K562 (cell line): ENCODE data around the gene FBN3. TPM values are rescaled to one million over a fixed set of nuclear protein-coding genes. Genes with fewer than 3 reads are reported as not detected.

ENCODE experiments used
- ATAC-seq: fragments of 200-7000 bp; cut with Tn5 transposase; 3 replicates; pipeline ENCODE4 v1.9.1; 2020; ENCODE audit warnings: moderate library complexity
- BruUV-seq: library from RNA; stranded (reverse); fragments of 400-500 nt; replicated peaks from 2 replicates; lab custom pipeline; 2021; lab: Mats Ljungman, UMichigan
- CTCF ChIA-PET: fragments of 300-600 bp; formaldehyde crosslinking; extraction: SDS; loops from one replicate; lab custom pipeline; 2021; ENCODE audit warnings: low intra/inter-chr PET ratio; lab: Yijun Ruan, JAX
- POLR2A ChIA-PET: fragments of 300-600, 350-650 bp; sonication (Branson Sonifier 250); formaldehyde crosslinking; extraction: SDS; loops from one replicate; lab custom pipeline; 2021; ENCODE audit warnings: antibody characterized with exemption, inconsistent platforms; lab: Yijun Ruan, JAX
- DNase-seq, 4 experiments: peaks; one replicate each; pipeline versions ENCODE4 v3.0.0 to v3.0.0-alpha.2; 2011 to 2018; ENCODE audit warnings: low spot score in 3 of 4, mixed read lengths in 3 of 4; ENCODE audit errors: extremely low read depth in 1 of 4
- FAIRE-seq: peaks from 2 replicates; lab custom pipeline; 2011; peaks lifted over from hg19 to GRCh38; lab: Jason Lieb, UNC
- H2AFZ ChIP-seq: 2 replicates; pipeline ENCODE4 v1.6.0; 2011; ENCODE audit warnings: low read depth, low read length, control low read depth, inconsistent platforms
- H3K27ac ChIP-seq: fragments of 200-600 bp; 3 replicates; pipeline ENCODE4 v1.8.0; 2011; ENCODE audit warnings: low read depth, mild to moderate bottlenecking, control low read depth, inconsistent platforms, low read length, moderate library complexity, mixed read lengths; ENCODE audit errors: extremely low read depth
- H3K27me3 ChIP-seq, 2 experiments: fragments of 300-600 bp in 1 of 2; 2 replicates in 1 of 2; 3 replicates in 1 of 2; pipeline versions ENCODE4 v1.6.0 to v1.8.0; 2011; ENCODE audit warnings: inconsistent platforms in 2 of 2, low read length in 2 of 2, mild to moderate bottlenecking in 1 of 2, mixed read lengths in 1 of 2, moderate library complexity in 1 of 2; ENCODE audit not compliant: control insufficient read depth in 2 of 2, insufficient read depth in 2 of 2
- H3K36me3 ChIP-seq: fragments of 300-600 bp; 3 replicates; pipeline ENCODE4 v1.8.0; 2011; ENCODE audit warnings: mild to moderate bottlenecking, low read length, inconsistent platforms; ENCODE audit not compliant: control insufficient read depth, insufficient read depth
- H3K4me1 ChIP-seq, 2 experiments: fragments of 200-600 bp in 1 of 2; replicated peaks in 1 of 2; 2 replicates in 1 of 2; 3 replicates in 1 of 2; pipeline versions ENCODE4 v1.5.1 to v1.8.0; 2011; ENCODE audit warnings: inconsistent platforms in 2 of 2, low read length in 2 of 2, mild to moderate bottlenecking in 1 of 2, mixed read lengths in 1 of 2, moderate library complexity in 1 of 2; ENCODE audit not compliant: control insufficient read depth in 2 of 2, insufficient read depth in 2 of 2
- H3K4me2 ChIP-seq: 2 replicates; pipeline ENCODE4 v1.6.1; 2011; ENCODE audit warnings: low read length, control low read depth, inconsistent platforms, mixed read lengths; ENCODE audit not compliant: insufficient read depth
- H3K4me3 ChIP-seq: fragments of 200-600 bp; sonication (generic), shearing (Covaris generic); 2 replicates; pipeline ENCODE4 v1.5.1; 2016; ENCODE audit warnings: control low read depth, inconsistent platforms
- H3K79me2 ChIP-seq: fragments of 200-600 bp; 3 replicates; pipeline ENCODE4 v1.8.0; 2011; ENCODE audit warnings: low read length, inconsistent platforms; ENCODE audit not compliant: control insufficient read depth, insufficient read depth
- H3K9ac ChIP-seq, 2 experiments: 2 replicates each; pipeline versions ENCODE4 v1.6.0 to v1.6.1; 2011; ENCODE audit warnings: low read depth in 2 of 2, low read length in 2 of 2, control low read depth in 1 of 2, inconsistent platforms in 1 of 2, mild to moderate bottlenecking in 1 of 2, mixed read lengths in 1 of 2; ENCODE audit not compliant: insufficient read depth in 1 of 2
- H3K9me1 ChIP-seq: one replicate; pipeline ENCODE4 v1.6.0; 2011; ENCODE audit warnings: inconsistent platforms, mild to moderate bottlenecking, low read length, moderate library complexity; ENCODE audit not compliant: control insufficient read depth, insufficient read depth
- H3K9me3 ChIP-seq: replicated peaks from 2 replicates; pipeline ENCODE4 v1.5.1; 2011; ENCODE audit warnings: low read depth, low read length, inconsistent platforms; ENCODE audit not compliant: control insufficient read depth, insufficient read depth
- H4K20me1 ChIP-seq: replicated peaks from 2 replicates; pipeline ENCODE4 v1.6.1; 2011; ENCODE audit warnings: low read length, inconsistent platforms, mixed read lengths; ENCODE audit not compliant: control insufficient read depth, insufficient read depth
- CEBPB ChIP-seq: fragments of 450-650 bp; IDR thresholded peaks from 2 replicates; pipeline ENCODE4 v1.6.1; 2016; ENCODE audit warnings: missing genetic modification characterization, missing compliant biosample characterization
- ILK ChIP-seq: fragments of 450-650 bp; IDR thresholded peaks from 2 replicates; pipeline ENCODE4 v1.6.1; 2016; ENCODE audit warnings: missing genetic modification characterization, low read depth, mild to moderate bottlenecking, missing compliant biosample characterization, moderate library complexity, borderline replicate concordance
- SREBF2 ChIP-seq: sonication (generic); formaldehyde crosslinking; IDR thresholded peaks from 2 replicates; pipeline ENCODE4 v1.4.0; 2020; ENCODE audit warnings: mild to moderate bottlenecking, missing genetic modification reagents
- TCF3 ChIP-seq: sonication (generic); formaldehyde crosslinking; IDR thresholded peaks from 2 replicates; pipeline ENCODE4 v1.4.0; 2020; ENCODE audit warnings: mild to moderate bottlenecking, missing genetic modification reagents
- ZNF146 ChIP-seq: IDR thresholded peaks from one replicate; pipeline ENCODE4 v1.6.1; 2018; ENCODE audit warnings: missing compliant biosample characterization; ENCODE audit not compliant: unreplicated experiment
- WGBS: fragments of 100-300 bp; shearing (Covaris generic); methylation state at CpG from one replicate; pipeline ENCODE4 v1.1.6; 2016; ENCODE audit warnings: low coverage, mixed read lengths; ENCODE audit not compliant: insufficient coverage; ENCODE audit errors: missing lambda C conversion rate; 5-methylcytosine and 5-hydroxymethylcytosine counted together
- in situ Hi-C: fragments of 300-500 bp; cut with MboI; formaldehyde crosslinking; loops from 4 replicates; pipeline ENCODE4 v1.15.0; 2018; ENCODE audit warnings: inconsistent platforms, mixed read lengths
- intact Hi-C: fragments of 100-400 bp; cut with micrococcal nuclease; formaldehyde crosslinking; loops from 2 replicates; pipeline ENCODE4 v1.14.2; 2022
- polyA plus RNA-seq, 8 experiments: library from polyadenylated mRNA; depleted of rRNA in 4 of 8; stranded (reverse) in 5 of 8; unstranded in 3 of 8; fragments of >200 nt; fragmentation: Nextera tagmentation in 2 of 8; fragmentation: Illumina TruSeq in 1 of 8; extraction: Ambion mirVana in 2 of 8; extraction: Trizol in 1 of 8; gene quantifications; 2 replicates each; pipeline versions ENCODE4 v1.2.1 to v1.2.3, GENCODE V29; 2011 to 2014; ENCODE audit warnings: inconsistent platforms in 1 of 8, missing spikeins in 1 of 8
- total RNA-seq, 7 experiments: library from RNA; depleted of rRNA in 6 of 7; stranded (reverse); fragments of >200 nt in 6 of 7; fragmentation: Illumina TruSeq in 2 of 7; extraction: Trizol in 2 of 7; gene quantifications; 2 replicates each; pipeline versions ENCODE4 v1.2.1 to v1.2.3, GENCODE V29; 2011 to 2021; ENCODE audit warnings: low replicate concordance in 1 of 7
- TF ChIP-seq, protein P1 (sequence below): sonication (generic); formaldehyde crosslinking; IDR thresholded peaks from 2 replicates; pipeline ENCODE4 v1.8.0; 2022; ENCODE audit warnings: mild to moderate bottlenecking, missing genetic modification reagents
- TF ChIP-seq, protein P2 (sequence below): fragments of 250-450 bp; sonication (Bioruptor Pico); IDR thresholded peaks from 2 replicates; pipeline ENCODE4 v1.9.0; 2021; ENCODE audit warnings: mild to moderate bottlenecking

FBN3 gene
- total and polyA plus RNA-seq, 9 of the 15 experiments (the other 6 are each of a cell fraction or from before 2014, with no cell fraction given), result under 0.01 to 0.29 (median 0.01) TPM; not detected in 4

- WGBS, result 0% methylated on average over 3 of the region's 5 CpGs
- FAIRE-seq (no peak), ATAC-seq (no peak), DNase-seq (peak in 2 of 4 experiments; percentile 4 to 7)
- no peak overlapping the region for H3K4me2 ChIP-seq
- ChIA-PET CTCF (no interaction called here), POLR2A (no interaction called here)
- TF ChIP-seq, protein P1, sequence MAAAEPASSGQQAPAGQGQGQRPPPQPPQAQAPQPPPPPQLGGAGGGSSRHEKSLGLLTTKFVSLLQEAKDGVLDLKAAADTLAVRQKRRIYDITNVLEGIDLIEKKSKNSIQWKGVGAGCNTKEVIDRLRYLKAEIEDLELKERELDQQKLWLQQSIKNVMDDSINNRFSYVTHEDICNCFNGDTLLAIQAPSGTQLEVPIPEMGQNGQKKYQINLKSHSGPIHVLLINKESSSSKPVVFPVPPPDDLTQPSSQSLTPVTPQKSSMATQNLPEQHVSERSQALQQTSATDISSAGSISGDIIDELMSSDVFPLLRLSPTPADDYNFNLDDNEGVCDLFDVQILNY (CRISPR knock-in tag), result no peak
- TF ChIP-seq SREBF2 (no peak), ZNF146 (CRISPR knock-in tag) (peak; percentile 28), CEBPB (peak; percentile 38; the same call in 1 of the 2 replicates), TCF3 (CRISPR knock-in tag) (no peak), ILK (tag) (no peak)
- TF ChIP-seq, protein P2, sequence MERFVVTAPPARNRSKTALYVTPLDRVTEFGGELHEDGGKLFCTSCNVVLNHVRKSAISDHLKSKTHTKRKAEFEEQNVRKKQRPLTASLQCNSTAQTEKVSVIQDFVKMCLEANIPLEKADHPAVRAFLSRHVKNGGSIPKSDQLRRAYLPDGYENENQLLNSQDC (CRISPR knock-in tag), result no peak
- H3K36me3 ChIP-seq, result no peaks in the 10 kb centered on the region
- no TSS peak for BruUV-seq
- H3K9ac ChIP-seq, result no peak overlapping the region
- H2AFZ ChIP-seq, result no peak overlapping the region
- intact Hi-C loops, result no loop called here
- H3K4me3 ChIP-seq, result no peak overlapping the region
- peaks cover 0 to 7% of the 10 kb centered on the region in 2 experiments; a peak in 2 of 5 replicates for H3K27me3 ChIP-seq
- in situ Hi-C loops, result no loop called here
- H3K9me1 ChIP-seq, result no peaks in the 10 kb centered on the region
- H3K27ac ChIP-seq, result no peak overlapping the region
- H3K79me2 ChIP-seq, result no peaks in the 10 kb centered on the region
- no peaks in the 10 kb centered on the region for H4K20me1 ChIP-seq
- H3K9me3 ChIP-seq, result no peaks in the 10 kb centered on the region
- H3K4me1 ChIP-seq, result peaks cover 0 to 4% of the 10 kb centered on the region in 2 experiments; a peak in 3 of 5 replicates
Measured at GRCh38 chr19:8185343-8186068, 36.1 kb upstream of the FBN3 start.
